Measurements from ENCODE around the gene DNAH8.

- TF ChIP-seq CTCF (conservative IDR thresholded peaks at IDR 0.05) (no peak), EZH2 (IDR thresholded peaks at IDR 0.05; ENCODE audit: low read depth) (no peak)
Measured at GRCh38 chr6:39003072-39003471, 288.0 kb downstream of the DNAH8 start.

All from PC-9 (cell line).